ENCODE data around the gene CCSAP.
"Not testable (repeated sequence)": the region's sequence is repeated elsewhere in the genome, so short reads cannot be mapped to it uniquely, and the experiment has no call there.

CCSAP gene

DNA sequence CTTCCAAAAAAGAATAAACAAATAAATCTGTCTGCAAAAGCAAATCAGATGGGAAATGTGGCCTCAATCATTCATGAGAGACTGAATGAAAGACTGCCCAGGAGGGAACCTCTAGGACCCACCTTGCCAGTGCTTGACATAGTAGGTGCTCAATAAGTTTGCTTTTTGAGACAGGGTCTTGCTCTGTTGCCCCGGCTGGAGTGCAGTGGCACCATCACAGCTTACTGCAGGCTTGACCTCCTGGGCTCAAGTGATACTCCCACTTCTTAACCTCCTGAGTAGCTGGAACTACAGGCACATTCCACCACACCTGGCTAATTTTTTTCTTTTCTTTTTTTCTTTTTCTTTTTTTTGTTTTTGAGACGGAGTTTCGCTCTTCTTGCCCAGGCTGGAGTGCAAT, 40.3 kb upstream of the CCSAP start:
- H3K27ac ChIP-seq = no peak overlapping the region
- TF ChIP-seq ZFX (IDR thresholded peaks at IDR 0.05; ENCODE audit: borderline replicate concordance) = no peak
- TF ChIP-seq, protein P1, sequence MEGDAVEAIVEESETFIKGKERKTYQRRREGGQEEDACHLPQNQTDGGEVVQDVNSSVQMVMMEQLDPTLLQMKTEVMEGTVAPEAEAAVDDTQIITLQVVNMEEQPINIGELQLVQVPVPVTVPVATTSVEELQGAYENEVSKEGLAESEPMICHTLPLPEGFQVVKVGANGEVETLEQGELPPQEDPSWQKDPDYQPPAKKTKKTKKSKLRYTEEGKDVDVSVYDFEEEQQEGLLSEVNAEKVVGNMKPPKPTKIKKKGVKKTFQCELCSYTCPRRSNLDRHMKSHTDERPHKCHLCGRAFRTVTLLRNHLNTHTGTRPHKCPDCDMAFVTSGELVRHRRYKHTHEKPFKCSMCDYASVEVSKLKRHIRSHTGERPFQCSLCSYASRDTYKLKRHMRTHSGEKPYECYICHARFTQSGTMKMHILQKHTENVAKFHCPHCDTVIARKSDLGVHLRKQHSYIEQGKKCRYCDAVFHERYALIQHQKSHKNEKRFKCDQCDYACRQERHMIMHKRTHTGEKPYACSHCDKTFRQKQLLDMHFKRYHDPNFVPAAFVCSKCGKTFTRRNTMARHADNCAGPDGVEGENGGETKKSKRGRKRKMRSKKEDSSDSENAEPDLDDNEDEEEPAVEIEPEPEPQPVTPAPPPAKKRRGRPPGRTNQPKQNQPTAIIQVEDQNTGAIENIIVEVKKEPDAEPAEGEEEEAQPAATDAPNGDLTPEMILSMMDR (IDR thresholded peaks at IDR 0.05) = no peak

- peak overlapping the region; percentile 58 for H3K27ac ChIP-seq
- TF ChIP-seq ZFX (IDR thresholded peaks at IDR 0.05; ENCODE audit: borderline replicate concordance) = no peak
- TF ChIP-seq, protein P1 (IDR thresholded peaks at IDR 0.05) = no peak
Observed at GRCh38 chr1:229381234-229381633, 38.4 kb upstream of the CCSAP start.

GRCh38 chr1:229380536-229381160, 37.8 kb upstream of the CCSAP start:
- H3K27ac ChIP-seq = peak overlapping the region; percentile 58
- TF ChIP-seq, protein P1 (IDR thresholded peaks at IDR 0.05) = no peak
- TF ChIP-seq ZFX (IDR thresholded peaks at IDR 0.05; ENCODE audit: borderline replicate concordance) = no peak

- TF ChIP-seq, protein P1 (IDR thresholded peaks at IDR 0.05) = no peak
Observed at GRCh38 chr1:229379846-229380245, 37.0 kb upstream of the CCSAP start.

GRCh38 chr1:229378586-229379367, 35.9 kb upstream of the CCSAP start:
- H3K27ac ChIP-seq = peak overlapping the region; percentile 58
- TF ChIP-seq ZFX (IDR thresholded peaks at IDR 0.05; ENCODE audit: borderline replicate concordance) = no peak
- TF ChIP-seq, protein P1 (IDR thresholded peaks at IDR 0.05) = no peak

More at GRCh38 chr1:229379846-229380245, 37.0 kb upstream of the CCSAP start:
- H3K27ac ChIP-seq = peak overlapping the region; percentile 58

DNA sequence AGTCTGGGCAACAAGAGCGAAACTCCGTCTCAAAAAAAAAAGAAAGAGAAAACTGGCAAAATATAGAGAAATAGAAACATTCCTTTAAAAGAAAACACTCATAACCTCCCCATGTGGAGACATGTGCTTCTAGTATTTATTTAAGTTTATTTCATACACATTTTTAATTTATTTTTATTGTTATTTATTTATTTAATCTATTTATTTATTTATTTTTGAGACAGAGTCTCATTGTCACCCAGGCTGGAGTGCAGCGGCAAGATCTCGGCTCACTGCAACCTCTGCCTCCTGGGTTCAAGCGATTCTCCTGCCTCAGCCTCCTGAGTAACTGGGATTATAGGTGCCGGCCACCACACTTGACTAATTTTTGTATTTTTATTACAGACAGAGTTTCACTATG, 35.2 kb upstream of the CCSAP start:
- H3K27ac ChIP-seq = not testable (repeated sequence)

DNA sequence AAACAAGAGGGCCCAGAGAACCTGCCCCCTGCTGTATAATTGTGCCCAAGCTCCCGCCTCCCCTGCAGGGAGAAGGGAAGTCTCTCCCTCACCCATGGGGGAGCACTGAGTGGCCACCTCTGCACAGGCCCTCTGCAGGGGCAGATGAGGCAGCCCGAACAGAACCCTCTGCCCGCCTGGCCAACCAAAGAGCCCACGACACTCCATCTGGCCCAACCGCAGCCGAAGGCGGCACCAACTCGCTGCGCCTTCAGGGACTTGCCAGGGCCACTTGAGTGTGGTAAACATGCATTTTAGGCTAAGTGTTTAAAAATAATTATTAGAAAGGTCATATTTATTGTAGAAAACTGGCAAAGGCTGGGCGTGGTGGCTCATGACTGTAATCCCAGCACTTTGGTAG, 34.6 kb upstream of the CCSAP start:
- TF ChIP-seq ZFX (IDR thresholded peaks at IDR 0.05; ENCODE audit: borderline replicate concordance) = no peak
- TF ChIP-seq, protein P1 (IDR thresholded peaks at IDR 0.05) = no peak
- H3K27ac ChIP-seq = no peak overlapping the region

Measured in 22Rv1 (cell line).